SIG-M5 treated with dmso at 0.1 percent for 504 hours (cell line): ENCODE data around the gene LMOD1.
"Not testable (repeated sequence)": the region's sequence is repeated elsewhere in the genome, so short reads cannot be mapped to it uniquely, and the experiment has no call there.

Source experiments
- DNase-seq: peaks from one replicate; lab custom pipeline; 2025; ENCODE audit not compliant: unreplicated experiment; lab: John Stamatoyannopoulos, UW

Gene LMOD1

GRCh38 chr1:201916649-201917249 is 29.6 kb downstream of the LMOD1 start:
- no peak for DNase-seq

GRCh38 chr1:201914456-201915235 is 31.7 kb downstream of the LMOD1 start:
- no peak for DNase-seq

DNA sequence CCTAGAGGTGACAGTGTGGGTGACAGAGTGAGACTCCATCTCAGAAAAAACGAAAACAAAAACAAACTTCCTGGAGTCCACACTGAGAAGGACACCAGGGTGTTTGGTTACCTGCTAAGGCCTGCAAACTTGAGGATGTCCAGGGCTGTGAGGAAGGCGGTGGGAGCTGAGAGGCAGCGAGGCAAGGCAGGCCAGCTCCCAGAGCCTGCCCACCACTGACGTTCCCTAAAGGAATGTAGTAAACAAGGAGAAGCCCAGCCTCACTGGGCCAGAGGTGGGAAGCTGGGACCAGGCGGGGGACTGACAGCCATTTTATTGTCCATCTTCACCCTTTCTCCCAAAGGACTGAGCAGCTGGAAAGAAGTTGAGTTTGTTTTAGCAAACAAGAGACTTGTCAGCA is 33.5 kb downstream of the LMOD1 start:
- DNase-seq = no peak

GRCh38 chr1:201911826-201912571 is 34.3 kb downstream of the LMOD1 start:
- DNase-seq = no peak

GRCh38 chr1:201907621-201908020 is 38.7 kb downstream of the LMOD1 start:
- no peak for DNase-seq

DNA sequence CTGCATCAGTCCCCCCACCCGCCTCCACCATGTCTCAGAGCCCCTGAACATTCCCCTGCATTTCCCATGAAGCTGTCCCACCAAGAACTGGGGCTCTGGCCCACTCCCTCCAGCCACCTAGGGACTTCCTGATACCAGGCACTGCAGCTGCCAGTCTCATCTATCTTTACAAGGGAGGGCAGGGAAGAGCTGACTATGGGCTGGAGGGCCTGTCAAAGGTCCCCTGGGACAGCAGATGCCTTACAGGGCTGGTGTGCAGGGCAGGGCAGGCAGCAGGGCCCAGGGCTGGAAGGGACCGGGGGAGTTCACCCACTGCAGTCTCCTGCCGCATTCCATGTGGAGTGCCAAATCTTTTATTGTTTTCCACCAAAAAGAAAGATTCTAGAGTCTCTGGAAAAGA is 40.0 kb downstream of the LMOD1 start:
- no peak for DNase-seq

DNA sequence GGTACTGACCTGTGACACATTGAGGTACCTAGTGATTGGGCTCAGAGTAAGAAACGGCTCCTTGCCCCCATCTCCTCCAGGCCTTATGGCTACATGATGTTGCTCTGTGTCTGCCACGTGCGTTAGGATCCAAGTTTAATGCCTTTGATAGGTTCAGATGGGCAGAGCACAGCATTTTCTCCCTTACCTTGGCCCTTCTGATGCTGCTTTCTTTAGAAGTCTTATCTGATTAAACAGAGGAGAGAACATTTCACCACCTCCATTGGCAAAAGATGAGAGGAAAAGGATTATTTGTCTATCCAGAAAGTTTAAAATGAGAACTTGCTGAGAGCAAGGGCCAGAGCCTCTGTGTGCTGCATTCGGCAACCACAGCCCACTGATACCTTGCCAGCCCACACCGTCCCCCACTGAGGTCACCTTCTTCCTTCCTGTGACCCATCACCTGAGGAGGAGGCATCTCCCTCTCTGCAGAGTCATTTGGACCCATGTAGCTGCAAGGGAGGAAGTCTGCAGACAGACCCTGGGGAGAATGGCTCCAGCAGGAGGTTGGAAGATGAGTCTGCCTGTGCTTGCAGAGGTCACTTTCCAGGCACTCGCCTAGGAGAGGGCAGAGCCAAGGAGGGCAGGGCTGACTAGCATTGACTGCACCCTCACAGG is 41.0 kb downstream of the LMOD1 start:
- DNase-seq = no peak

DNA sequence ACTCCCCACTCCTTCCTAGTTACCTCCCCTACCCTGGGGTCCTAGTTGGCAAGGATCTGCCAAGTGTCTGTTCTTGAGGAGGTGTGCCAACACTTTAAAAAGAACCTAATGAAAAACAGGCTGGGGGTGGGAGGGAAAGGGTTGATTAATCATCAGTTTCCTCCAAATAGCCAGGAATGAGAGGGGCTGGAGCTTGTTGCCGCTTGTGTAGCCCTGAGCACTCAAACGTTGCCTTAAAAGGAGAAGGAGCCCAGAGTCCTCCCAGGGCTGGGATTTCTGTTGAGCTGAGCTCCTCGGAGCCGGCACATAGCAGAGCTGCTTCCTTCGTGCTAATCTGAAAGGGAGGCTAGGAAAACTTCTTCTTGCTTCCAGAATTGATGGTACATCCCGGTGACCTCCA is 41.8 kb downstream of the LMOD1 start:
- no peak for DNase-seq

GRCh38 chr1:201903135-201903534 is 43.2 kb downstream of the LMOD1 start:
- DNase-seq = no peak

- no peak for DNase-seq
These were observed 44.1 kb downstream of the LMOD1 start for GRCh38 chr1:201902198-201902597.

GRCh38 chr1:201901036-201901435 is 45.3 kb downstream of the LMOD1 start:
- not testable (repeated sequence) for DNase-seq

GRCh38 chr1:201900476-201900875 is 45.9 kb downstream of the LMOD1 start:
- no peak for DNase-seq

- DNase-seq = no peak
These were observed 46.5 kb downstream of the LMOD1 start for GRCh38 chr1:201899683-201900429.

GRCh38 chr1:201898992-201899391 is 47.4 kb downstream of the LMOD1 start:
- DNase-seq = no peak

- DNase-seq = no peak
These were observed 48.0 kb downstream of the LMOD1 start for GRCh38 chr1:201898240-201898894.

DNA sequence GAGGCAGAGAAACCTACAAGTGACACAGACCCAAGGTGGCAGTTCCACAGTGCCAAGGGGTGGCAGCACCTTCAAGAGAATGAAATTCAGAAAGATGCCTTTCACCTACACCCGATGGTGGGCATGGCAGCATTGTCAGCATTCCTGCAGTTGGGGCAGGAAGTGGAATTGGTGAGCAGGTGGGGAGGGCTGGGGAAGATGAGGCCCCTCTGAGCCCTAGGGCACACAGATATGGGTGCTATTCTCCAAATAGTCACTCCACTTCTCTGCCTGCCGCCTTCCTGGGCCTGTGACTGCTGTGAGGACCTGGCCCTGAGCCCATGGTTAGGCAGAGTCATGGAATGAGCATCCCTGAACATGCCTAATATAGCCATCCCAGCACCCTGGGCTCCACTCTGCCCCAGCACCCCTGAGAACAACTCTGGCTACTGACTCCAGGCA is 49.4 kb downstream of the LMOD1 start:
- DNase-seq = no peak

- peak; percentile 95 for DNase-seq
These were observed 50.2 kb downstream of the LMOD1 start for GRCh38 chr1:201895913-201896807.

DNA sequence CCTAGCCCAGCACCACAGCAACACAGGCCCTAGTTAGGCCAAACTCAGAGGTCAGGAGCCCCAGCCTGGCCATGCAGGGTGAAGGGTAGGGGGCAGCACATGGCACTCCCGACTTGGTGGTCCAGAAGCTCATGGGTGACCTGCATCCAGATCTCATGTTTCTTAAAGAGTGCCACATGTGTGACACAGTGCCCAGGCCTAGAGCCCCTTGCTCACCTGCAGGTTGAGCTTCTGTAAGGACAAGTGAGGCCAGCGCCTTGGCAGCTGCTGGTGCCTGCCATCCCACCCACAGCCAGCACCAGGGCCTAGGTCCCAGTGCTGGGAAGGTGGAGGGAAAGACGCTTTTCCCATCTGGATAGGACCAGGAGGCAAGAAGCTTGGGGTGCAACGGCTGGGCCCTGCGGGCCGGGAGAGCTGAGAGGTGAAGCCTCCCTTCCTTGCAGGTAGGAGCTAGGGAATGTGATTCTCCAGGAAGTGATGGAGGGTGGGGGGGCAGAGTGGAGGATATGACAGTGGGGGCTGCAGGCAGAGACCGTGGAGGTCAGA is 51.2 kb downstream of the LMOD1 start:
- DNase-seq = no peak
